Spleen (tissue), 11 donors: ENCODE results near the gene EDN2. TPM values are rescaled to one million over a fixed set of nuclear protein-coding genes. Genes with fewer than 3 reads are reported as not detected.
A peak's percentile ranks its signal among the peaks of the same experiment; 100 is the strongest.

ENCODE experiments used
- DNase-seq: peaks from one replicate; pipeline ENCODE4 v3.0.0-alpha.2; 2020
- H3K27ac ChIP-seq, 8 donors: fragments of 200-600 bp; sonication (generic) in 7 of 8; 1 replicate in 4 of 8; 2 replicates in 4 of 8; pipeline versions ENCODE4 v1.5.0 to v1.8.0; 2016 to 2021; ENCODE audit warnings: inconsistent platforms in 4 of 8, mild to moderate bottlenecking in 4 of 8, moderate library complexity in 1 of 8
- H3K27me3 ChIP-seq, 7 donors: fragments of 200-600 bp; sonication (generic) in 6 of 7; replicated peaks in 1 of 7; 1 replicate in 4 of 7; 2 replicates in 3 of 7; pipeline versions ENCODE4 v1.5.0 to v1.8.0; 2016 to 2021; ENCODE audit warnings: inconsistent platforms in 3 of 7, mild to moderate bottlenecking in 1 of 7
- H3K36me3 ChIP-seq, 6 donors: fragments of 200-600 bp; sonication (generic) in 5 of 6; 1 replicate in 4 of 6; 2 replicates in 2 of 6; pipeline versions ENCODE4 v1.5.0 to v1.8.0; 2016 to 2021; ENCODE audit warnings: inconsistent platforms in 2 of 6
- H3K4me1 ChIP-seq, 6 donors: fragments of 200-600 bp; sonication (generic) in 5 of 6; 1 replicate in 3 of 6; 2 replicates in 3 of 6; pipeline versions ENCODE4 v1.5.0 to v1.8.0; 2016 to 2021; ENCODE audit warnings: inconsistent platforms in 3 of 6
- H3K4me3 ChIP-seq, 8 donors: fragments of 200-600 bp; sonication (generic) in 7 of 8; 1 replicate in 4 of 8; 2 replicates in 4 of 8; pipeline versions ENCODE4 v1.5.0 to v1.8.0; 2016 to 2021; ENCODE audit warnings: inconsistent platforms in 4 of 8, mild to moderate bottlenecking in 4 of 8, moderate library complexity in 2 of 8
- H3K9me3 ChIP-seq, 8 donors: fragments of 200-600 bp; sonication (generic) in 7 of 8; 1 replicate in 4 of 8; 2 replicates in 4 of 8; pipeline versions ENCODE4 v1.5.0 to v1.8.0; 2016 to 2021; ENCODE audit warnings: inconsistent platforms in 4 of 8
- POLR2A ChIP-seq, 3 donors: fragments of 450-650 bp; IDR thresholded peaks; one replicate each; pipeline ENCODE4 v1.5.1; 2017; ENCODE audit warnings: antibody characterized with exemption in 3 of 3, mild to moderate bottlenecking in 1 of 3
- POLR2AphosphoS5 ChIP-seq, 3 donors: sonication (generic); formaldehyde crosslinking; IDR thresholded peaks; one replicate each; pipeline ENCODE4 v1.5.1; 2017; ENCODE audit warnings: antibody characterized with exemption in 3 of 3
- WGBS, 5 donors: extraction: QIAGEN DNeasy Blood & Tissue Kit in 3 of 5; methylation state at CpG; one replicate each; pipeline versions ENCODE4 v1.1.5 to v1.1.7; 2013 to 2018; 5-methylcytosine and 5-hydroxymethylcytosine counted together
- intact Hi-C: fragments of 100-400 bp; cut with DNase I; formaldehyde crosslinking; loops from one replicate; pipeline ENCODE4 v1.15.0; 2023; ENCODE audit warnings: low total_unique reads
- polyA plus RNA-seq, 3 donors: library from polyadenylated mRNA; stranded (reverse); fragments of 200-250 nt; gene quantifications; one replicate each; pipeline ENCODE4 v1.2.1, GENCODE V29; 2013
- total RNA-seq, 7 donors: library from RNA; depleted of rRNA in 3 of 7; stranded (reverse); fragments of >200 nt in 3 of 7; fragmentation: NEBNext Ultra II Directional in 4 of 7; extraction: Animal tissue kit (Norgen Biotek cat#: 25700) in 4 of 7; gene quantifications; one replicate each; pipeline versions ENCODE4 v1.1.0 to v1.2.1, GENCODE V29; 2016 to 2021
- TF ChIP-seq, protein P1 (sequence below), 11 experiments: fragments of 200-600 bp in 7 of 11; fragments of 450-650 bp in 4 of 11; sonication (generic) in 4 of 11; IDR thresholded peaks in 8 of 11; conservative IDR thresholded peaks in 3 of 11; 1 replicate in 7 of 11; 2 replicates in 4 of 11; pipeline versions ENCODE4 v1.4.0 to v1.8.0; 2016 to 2021; ENCODE audit warnings: antibody characterized with exemption in 11 of 11, inconsistent platforms in 4 of 11, mild to moderate bottlenecking in 1 of 11
- donor health status: healthy with polysubstance abuse.
- donor health status: DM: no; HTN: no; CAD: no; lungs with moderate emphysema.
- donor health status: DM: no; HTN: no; CAD: no.
- donor health status: Bipolar disorder and iron deficiency.
- donor health status: healthy.
- donor health status: DM: no; HTN: no; CAD: no.
- donor health status: DM: yes; HTN: yes; CAD: no.

Gene EDN2
- total and polyA plus RNA-seq, 10 donors: not detected

- peaks cover 0 to 15% (median 9%) of the 10 kb centered on the region in 6 donors for H3K36me3 ChIP-seq
- intact Hi-C loops: no loop called here
- no peaks in the 10 kb centered on the region for H3K4me1 ChIP-seq
- H3K4me3 ChIP-seq: no peak overlapping the region
- WGBS, 5 donors: 61 to 92% (median 85%) methylated on average over 7 of the region's 7 CpGs
- TF ChIP-seq POLR2A (IDR thresholded peaks at IDR 0.05): no peak
- no peaks in the 10 kb centered on the region for H3K9me3 ChIP-seq
- H3K27me3 ChIP-seq: no peaks in the 10 kb centered on the region
- DNase-seq: peak; percentile 0
- no peak overlapping the region for H3K27ac ChIP-seq
These were observed 44.5 kb upstream of the EDN2 start for GRCh38 chr1:41528726-41529605.

DNA sequence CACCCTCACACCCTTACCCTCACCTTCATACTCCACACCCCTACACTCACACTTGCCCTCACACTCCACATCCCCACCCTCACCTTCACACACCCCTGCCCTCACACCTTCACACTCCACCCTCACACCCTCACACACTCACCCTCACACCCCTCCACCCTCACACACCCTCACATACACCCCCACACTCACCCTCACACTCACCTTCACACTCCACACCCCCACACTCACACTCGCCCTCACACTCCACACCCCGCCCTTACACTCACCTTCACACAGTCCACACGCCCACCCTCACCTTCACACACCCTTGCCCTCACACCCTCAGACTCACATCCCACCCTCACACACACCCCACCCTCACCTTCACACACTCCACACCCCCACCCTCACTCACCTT lies 43.6 kb upstream of the EDN2 start:
- intact Hi-C loops: no loop called here
- no peak overlapping the region for H3K4me3 ChIP-seq
- peaks cover 0 to 21% (median 9%) of the 10 kb centered on the region in 6 donors for H3K36me3 ChIP-seq
- DNase-seq: peak; percentile 11
- WGBS, 5 donors: 73 to 99% (median 94%) methylated on average over 3 of the region's 3 CpGs
- no peak for TF ChIP-seq POLR2A (IDR thresholded peaks at IDR 0.05)
- TF ChIP-seq POLR2AphosphoS5 (IDR thresholded peaks at IDR 0.05): no peak
- TF ChIP-seq, protein P1, sequence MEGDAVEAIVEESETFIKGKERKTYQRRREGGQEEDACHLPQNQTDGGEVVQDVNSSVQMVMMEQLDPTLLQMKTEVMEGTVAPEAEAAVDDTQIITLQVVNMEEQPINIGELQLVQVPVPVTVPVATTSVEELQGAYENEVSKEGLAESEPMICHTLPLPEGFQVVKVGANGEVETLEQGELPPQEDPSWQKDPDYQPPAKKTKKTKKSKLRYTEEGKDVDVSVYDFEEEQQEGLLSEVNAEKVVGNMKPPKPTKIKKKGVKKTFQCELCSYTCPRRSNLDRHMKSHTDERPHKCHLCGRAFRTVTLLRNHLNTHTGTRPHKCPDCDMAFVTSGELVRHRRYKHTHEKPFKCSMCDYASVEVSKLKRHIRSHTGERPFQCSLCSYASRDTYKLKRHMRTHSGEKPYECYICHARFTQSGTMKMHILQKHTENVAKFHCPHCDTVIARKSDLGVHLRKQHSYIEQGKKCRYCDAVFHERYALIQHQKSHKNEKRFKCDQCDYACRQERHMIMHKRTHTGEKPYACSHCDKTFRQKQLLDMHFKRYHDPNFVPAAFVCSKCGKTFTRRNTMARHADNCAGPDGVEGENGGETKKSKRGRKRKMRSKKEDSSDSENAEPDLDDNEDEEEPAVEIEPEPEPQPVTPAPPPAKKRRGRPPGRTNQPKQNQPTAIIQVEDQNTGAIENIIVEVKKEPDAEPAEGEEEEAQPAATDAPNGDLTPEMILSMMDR (IDR thresholded peaks at IDR 0.05 in 8 of 11, conservative IDR thresholded peaks at IDR 0.05 in 3 of 11): no peak
- H3K27me3 ChIP-seq: no peaks in the 10 kb centered on the region
- H3K27ac ChIP-seq: no peak overlapping the region
- no peaks in the 10 kb centered on the region for H3K9me3 ChIP-seq
- H3K4me1 ChIP-seq: no peaks in the 10 kb centered on the region

DNA sequence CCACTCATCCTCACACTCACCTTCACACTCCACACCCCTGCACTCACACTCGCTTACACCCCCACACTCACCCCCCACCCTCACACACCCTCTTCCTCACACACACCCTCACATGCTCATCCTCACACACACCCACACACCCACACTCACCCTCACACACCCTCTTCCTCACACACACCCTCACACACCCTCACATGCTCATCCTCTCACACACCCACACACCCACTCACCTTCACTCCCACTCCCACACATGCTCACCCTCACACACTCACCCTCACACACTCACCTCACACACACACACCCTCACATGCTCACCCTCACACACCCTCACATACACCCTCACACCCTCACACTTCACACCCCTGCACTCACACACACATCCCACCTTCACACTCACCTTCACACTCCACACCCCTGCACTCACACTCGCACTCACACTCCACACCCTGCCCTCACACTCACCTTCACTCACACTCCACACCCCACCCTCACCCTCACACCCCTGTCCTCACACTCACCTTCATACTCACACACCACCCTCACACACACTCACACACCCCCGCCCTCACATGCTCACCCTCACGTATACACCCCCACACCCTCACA lies 42.6 kb upstream of the EDN2 start:
- Histone ChIP-seq H3K27ac (no peak overlapping the region), H3K4me3 (no peak overlapping the region), H3K9me3 (no peaks in the 10 kb centered on the region), H3K4me1 (no peaks in the 10 kb centered on the region), H3K27me3 (no peaks in the 10 kb centered on the region), H3K36me3 (peaks cover 0 to 30% (median 9%) of the 10 kb centered on the region in 6 donors)
- peak; percentile 9 for DNase-seq
- intact Hi-C loops: no loop called here
- WGBS, 5 donors: 93 to 98% (median 94%) methylated on average over 4 of the region's 4 CpGs
- TF ChIP-seq POLR2AphosphoS5 (IDR thresholded peaks at IDR 0.05) (no peak), POLR2A (IDR thresholded peaks at IDR 0.05) (no peak)
- TF ChIP-seq, protein P1 (IDR thresholded peaks at IDR 0.05 in 8 of 11, conservative IDR thresholded peaks at IDR 0.05 in 3 of 11): no peak

GRCh38 chr1:41525891-41526587 lies 41.6 kb upstream of the EDN2 start:
- no peak overlapping the region for H3K27ac ChIP-seq
- no peaks in the 10 kb centered on the region for H3K4me1 ChIP-seq
- H3K27me3 ChIP-seq: no peaks in the 10 kb centered on the region
- no peak for DNase-seq
- TF ChIP-seq POLR2A (IDR thresholded peaks at IDR 0.05) (no peak), POLR2AphosphoS5 (IDR thresholded peaks at IDR 0.05) (no peak)
- TF ChIP-seq, protein P1 (IDR thresholded peaks at IDR 0.05 in 8 of 11, conservative IDR thresholded peaks at IDR 0.05 in 3 of 11): no peak
- H3K4me3 ChIP-seq: no peak overlapping the region
- intact Hi-C loops: no loop called here
- peaks cover 0 to 37% (median 9%) of the 10 kb centered on the region in 6 donors for H3K36me3 ChIP-seq
- no peaks in the 10 kb centered on the region for H3K9me3 ChIP-seq
- WGBS, 5 donors: 90 to 93% (median 91%) methylated on average over 15 to 18 of the region's 18 CpGs
